Right kidney (tissue), 1 donor: ENCODE results near the gene TIMM23.

Source experiments
- DNase-seq: peaks from one replicate; pipeline ENCODE4 v3.0.0-alpha.2; 2016

The TIMM23 gene

DNA sequence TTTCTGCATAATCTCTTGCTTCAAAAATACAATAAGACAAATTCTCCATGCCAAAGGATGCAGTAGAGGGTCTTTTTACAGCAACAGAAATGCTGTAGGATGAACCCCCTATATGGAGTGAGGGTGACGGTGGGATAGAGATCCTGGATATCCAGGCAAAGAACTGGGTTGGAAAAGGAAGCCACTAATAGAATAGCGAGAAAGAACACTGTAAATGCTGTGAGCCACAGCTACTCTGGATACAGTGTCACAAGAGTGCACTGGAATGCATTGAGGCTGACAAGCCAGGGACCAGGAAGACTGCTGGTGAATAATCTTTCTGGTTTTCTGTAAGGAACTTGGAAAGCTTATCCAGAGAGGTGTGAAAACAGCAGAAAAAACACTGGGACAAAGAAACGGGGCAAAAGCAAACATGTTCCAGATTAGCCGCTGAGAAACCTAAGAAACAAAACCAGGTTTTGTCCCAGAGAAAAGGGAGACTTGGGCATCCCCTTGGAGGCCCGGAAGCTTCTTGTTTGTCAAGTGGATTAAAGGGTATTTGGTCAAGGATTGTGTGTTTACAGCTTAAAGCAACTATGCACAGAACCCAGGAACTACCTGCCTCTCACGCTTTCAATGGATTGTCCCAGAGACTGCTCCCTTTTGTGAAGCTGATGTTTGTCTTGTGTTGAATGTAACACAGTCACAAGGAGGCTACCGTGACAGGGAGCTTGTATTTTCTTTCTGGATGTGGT is 79.9 kb downstream of the TIMM23 start:
- DNase-seq: no peak

DNA sequence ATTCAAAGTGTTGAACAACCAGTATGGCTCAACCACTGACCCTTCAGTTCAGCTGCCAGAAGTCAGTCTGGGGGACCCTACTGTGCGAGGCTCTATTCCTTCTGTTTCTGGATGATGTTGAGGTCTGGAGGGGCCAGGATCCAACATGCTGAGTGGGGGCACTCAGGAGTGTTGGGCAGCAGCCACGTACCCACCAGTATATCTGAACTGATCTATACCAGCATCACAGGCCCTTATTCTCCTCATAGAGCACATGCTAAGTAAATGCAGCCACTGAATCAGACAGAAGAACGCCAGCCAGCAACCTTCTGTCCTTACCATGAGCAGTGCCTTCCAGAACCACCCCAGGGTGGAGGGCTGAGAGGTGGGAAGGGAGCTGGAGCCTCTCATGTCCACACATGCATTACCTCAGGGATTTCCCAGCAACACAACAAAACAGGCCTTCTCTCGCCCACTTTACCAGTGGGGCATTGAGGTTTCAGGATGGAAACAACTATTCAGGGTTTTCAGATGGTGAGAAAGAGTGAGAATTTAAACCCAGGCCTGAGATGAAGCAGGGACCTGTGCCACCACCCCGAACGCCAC is 80.6 kb downstream of the TIMM23 start:
- DNase-seq: no peak
